NOMO-1 treated with DMSO at 0.1 percent for 48 hours (cell line): ENCODE data around the gene POLQ.
"Not testable (repeated sequence)": the region's sequence is repeated elsewhere in the genome, so short reads cannot be mapped to it uniquely, and the experiment has no call there.

Experiments
- DNase-seq: peaks from one replicate; lab custom pipeline; 2025; ENCODE audit not compliant: unreplicated experiment; lab: John Stamatoyannopoulos, UW

POLQ gene

DNA sequence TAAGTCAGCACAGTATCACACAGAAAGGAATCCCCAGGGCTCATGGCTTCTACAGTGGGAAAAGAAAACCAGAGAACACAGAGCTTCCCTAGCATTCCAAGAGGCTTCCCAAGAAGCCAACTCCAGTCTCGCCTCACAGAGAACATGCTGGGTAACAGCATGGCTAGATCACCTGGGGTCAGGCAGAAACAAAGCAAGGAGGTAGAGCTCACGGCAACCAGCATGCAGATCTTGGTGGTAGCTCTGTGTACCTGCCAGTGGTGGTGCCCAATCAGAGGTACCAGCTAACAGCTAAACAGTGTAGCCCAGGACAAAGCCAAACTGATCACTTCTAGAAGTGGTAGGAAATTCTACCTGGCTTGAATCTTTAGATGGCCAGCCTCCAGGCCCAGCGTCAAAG, 31.3 kb downstream of the POLQ start:
- DNase-seq = no peak

- DNase-seq = no peak
Measured at GRCh38 chr3:121508389-121508788, 37.4 kb downstream of the POLQ start.

GRCh38 chr3:121505256-121505655, 40.5 kb downstream of the POLQ start:
- no peak for DNase-seq

DNA sequence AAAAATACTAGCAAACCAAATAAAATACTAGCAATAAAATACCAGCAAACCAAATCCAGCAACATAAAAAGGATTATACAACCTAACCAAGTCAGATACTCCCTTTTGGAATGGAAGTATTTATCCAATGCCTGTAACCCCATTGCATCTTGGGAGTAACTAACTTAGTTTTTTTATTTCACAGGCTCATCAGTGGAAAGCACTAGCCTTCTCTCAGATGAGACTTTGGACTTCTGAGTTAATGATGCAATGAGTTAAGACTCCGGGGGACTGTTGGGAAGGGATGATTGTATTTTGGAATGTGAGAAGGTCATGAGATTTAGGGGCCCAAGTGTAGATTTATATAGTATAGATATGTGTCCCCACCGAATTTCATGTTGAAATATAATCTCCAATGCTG, 41.2 kb downstream of the POLQ start:
- no peak for DNase-seq

GRCh38 chr3:121496786-121497185, 49.0 kb downstream of the POLQ start:
- DNase-seq = no peak

DNA sequence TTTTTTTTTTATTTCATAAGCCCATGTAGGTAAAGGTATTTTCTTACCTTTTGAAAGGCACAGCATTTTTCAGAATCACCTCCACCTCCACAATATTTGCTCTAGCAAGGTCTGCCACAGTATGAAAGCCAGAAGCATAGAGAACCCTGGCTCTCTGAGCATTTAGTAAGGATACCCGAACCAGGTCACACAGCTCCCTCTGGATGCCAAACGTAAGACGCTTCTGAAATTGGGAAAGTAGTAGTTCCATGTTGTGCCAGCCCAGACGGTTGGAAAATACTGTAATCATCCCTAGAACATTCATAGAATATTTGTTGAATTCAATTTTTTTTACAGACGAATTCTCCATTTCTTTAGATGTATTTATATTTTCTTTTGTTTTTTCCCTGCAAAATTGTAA, 52.4 kb downstream of the POLQ start:
- DNase-seq = no peak

DNA sequence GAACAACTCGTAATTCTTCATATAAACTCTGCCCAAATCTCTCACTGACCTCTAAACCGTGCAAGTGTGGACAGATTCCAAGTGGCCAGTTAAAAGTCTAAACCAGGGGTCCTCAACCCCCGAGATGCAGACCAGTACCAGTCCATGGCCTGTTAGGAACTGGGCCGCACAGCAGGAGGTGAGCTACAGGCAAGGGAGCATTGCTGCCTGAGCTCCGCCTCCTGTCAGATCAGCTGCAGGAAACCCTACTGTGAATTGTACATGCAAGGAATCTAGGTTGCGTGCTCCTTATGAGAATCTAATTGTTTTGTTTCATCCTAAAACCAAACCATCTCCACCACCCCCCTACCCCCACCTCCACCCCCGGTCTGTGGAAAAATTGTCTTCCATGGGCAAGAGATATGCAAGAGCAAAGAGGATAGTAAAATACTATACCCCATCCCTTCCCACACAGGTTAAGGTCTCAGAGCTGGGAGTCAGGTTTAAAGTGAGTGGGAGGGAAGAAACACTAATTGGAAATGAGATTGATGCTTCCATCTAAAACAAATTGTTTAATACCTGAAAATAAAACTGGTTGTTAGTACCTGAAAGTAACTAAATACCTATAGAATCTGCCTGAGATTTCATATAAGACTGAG, 54.0 kb downstream of the POLQ start:
- DNase-seq = no peak

- DNase-seq = no peak
Measured at GRCh38 chr3:121490161-121490560, 55.6 kb downstream of the POLQ start.

GRCh38 chr3:121488628-121489027, 57.2 kb downstream of the POLQ start:
- DNase-seq = no peak

DNA sequence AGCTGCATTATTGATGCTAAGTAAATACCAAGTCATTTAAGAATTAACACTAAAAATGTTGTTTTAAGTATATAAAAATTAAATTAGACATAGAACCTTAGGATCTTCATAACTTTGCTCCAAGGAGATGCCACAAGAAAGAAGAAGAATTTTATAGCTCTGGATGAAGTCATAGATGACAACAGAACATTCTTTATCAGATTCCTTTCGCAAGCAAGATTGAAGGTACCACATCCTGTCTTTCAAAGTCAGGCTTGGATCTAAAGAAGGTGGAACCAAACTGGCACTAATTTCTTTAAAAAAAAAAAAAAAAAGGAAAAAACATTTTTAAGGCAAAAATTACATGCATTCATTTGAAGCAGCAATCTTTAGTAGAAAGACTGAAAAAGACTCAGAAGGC, 62.5 kb downstream of the POLQ start:
- DNase-seq = no peak

DNA sequence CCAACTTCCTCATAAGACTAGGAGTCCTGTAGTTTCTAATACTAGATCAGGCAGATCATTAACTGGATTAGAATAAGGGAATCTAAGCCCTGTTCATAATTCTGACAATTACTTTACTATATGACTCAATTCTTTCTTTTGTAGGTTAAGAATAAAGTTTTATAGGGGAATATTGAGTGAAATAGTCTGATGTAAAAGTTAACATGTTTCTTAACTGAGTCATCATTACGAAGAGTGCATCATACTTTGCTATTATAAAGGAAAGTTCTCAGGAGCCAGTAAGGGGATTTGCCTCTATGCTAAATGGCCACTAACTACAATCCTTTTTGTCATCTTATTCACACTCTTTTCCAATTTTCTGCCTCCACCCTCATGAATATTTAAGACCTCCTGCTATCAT, 63.1 kb downstream of the POLQ start:
- DNase-seq = no peak

GRCh38 chr3:121481106-121481880, 64.5 kb downstream of the POLQ start:
- no peak for DNase-seq

- no peak for DNase-seq
Measured at GRCh38 chr3:121477589-121477988, 68.2 kb downstream of the POLQ start.

DNA sequence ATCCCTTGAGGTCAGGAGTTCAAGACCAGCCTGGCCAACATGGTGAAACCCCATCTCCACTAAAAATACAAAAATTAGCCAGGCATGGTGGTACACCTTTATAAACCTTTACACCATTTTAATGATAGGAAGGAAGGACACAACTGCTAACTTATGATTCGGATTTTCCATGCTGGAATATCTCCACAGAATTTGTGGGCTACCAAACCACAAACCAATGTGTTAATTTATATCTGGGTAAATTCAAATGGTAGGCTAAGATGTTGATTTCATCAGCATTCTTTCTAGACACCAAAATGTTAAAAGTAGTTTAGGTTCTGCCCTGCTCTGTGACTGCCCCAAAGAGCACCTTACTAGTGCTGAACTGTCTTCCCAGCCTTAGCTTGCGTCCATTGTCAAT, 72.8 kb downstream of the POLQ start:
- DNase-seq = no peak

DNA sequence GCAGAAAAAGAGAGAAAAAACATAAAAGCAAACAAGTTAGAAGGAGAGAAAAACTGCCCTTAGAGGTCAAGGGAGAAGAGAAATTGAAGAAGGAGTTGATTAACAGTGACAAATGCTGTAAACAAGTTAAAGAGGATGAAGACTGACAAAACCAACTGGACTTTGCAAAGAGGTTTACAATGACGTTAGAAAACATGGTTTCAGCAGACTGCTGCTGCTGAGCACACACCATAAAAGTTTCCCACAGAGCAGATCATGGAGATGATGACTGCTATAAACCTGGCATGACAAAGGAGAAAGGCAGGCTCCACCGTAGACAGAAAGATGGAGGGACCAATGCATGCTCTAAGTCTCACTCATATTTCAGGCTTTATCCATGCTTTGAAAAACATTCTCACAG, 78.7 kb downstream of the POLQ start:
- DNase-seq = no peak

- no peak for DNase-seq
Measured at GRCh38 chr3:121463745-121464144, 82.0 kb downstream of the POLQ start.

DNA sequence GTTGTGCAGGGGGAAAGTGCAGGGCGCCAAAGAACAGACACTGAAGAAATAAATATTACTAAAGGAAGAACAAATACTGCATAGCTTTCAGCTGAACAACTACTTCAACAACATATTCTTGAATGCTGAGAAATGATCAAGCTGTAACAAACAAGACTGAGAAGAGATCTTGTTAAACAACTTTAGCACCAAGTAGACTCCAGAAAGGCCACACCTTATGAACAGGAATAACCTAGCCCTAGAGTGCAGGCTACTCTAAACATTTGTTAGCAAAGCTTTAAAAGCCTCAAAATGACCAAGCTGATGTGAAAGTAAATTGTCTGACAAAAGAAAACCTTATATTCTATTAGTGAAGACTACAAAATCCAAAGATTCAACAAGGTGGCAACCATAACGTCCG, 83.2 kb downstream of the POLQ start:
- no peak for DNase-seq

DNA sequence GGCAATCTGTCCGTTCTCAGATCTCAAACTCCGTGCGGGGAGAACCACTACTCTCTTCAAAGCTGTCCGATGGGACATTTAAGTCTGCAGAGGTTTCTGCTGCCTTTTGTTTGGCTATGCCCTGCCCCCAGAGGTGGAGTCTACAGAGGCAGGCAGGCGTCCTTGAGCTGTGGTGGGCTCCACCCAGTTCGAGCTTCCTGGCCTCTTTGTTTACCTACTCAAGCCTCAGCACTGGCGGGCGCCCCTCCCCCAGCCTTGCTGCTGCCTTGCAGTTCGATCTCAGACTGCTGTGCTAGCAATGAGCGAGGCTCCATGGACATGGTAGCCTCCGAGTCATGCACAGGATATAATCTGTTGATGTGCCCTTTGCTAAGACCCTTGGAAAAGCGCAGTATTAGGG, 94.0 kb downstream of the POLQ start:
- not testable (repeated sequence) for DNase-seq

GRCh38 chr3:121443456-121443855, 102.3 kb downstream of the POLQ start:
- DNase-seq = no peak

DNA sequence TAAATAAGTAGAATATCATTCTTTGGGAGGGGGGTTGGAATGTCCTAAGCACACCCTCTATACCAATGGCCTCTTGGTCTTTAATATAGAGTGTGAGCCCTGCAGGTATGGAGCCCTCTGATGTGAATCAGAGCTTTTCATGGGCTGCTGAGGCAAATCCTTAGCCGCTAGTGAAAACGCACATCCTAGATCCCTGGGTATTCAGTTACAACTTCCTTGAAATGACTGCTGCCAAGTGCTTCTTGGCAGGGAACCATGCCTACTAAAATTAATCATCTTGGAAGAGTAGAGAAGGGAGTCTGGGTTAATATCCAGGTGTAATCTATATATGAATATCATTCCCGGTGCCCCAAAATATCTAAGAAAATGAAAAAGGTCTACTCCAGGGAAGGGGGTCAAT, 109.1 kb downstream of the POLQ start:
- no peak for DNase-seq

GRCh38 chr3:121436074-121436473, 109.7 kb downstream of the POLQ start:
- DNase-seq = no peak

DNA sequence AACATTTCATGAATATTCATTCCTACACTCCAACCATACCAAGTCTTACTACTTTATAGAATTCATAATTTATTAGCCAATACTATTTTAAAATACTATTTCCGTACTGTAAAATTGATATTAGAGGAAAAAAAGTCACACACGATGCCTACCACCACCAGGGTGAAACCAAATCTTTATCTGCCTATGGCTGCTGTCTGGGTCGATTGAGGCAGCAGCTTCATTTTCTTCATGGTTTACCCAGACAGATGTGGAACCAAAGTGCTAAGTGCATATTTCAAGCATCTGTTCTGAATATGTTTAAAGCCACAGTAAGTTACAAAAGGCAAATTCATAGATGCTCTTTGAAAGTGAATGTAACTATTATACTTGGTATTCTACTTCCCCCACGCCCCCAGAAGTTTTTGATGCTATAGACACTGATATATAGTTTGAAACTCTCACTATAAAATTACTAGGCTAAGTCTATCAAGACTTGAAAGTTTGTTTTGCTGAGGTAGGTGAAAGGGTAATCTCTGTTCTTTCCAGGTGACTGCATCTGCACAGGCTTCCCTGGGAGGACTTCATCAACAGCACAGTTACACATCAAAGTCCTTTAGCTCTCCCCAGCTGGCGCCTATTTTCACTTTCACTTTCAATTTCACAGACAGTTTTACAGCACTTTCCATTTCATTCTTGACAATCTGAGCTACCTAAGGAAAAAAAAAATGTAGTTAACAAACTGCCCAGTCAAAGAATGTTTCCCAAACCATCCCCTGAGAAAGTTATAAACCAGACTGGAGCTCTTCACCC, 113.9 kb downstream of the POLQ start:
- DNase-seq = peak; percentile 20
